LoVo (cell line): ENCODE results near the gene YAP1.

Experiments
- DNase-seq: peaks from one replicate; pipeline ENCODE4 v3.0.0-alpha.2; 2016; ENCODE audit warnings: low spot score

YAP1 gene

DNA sequence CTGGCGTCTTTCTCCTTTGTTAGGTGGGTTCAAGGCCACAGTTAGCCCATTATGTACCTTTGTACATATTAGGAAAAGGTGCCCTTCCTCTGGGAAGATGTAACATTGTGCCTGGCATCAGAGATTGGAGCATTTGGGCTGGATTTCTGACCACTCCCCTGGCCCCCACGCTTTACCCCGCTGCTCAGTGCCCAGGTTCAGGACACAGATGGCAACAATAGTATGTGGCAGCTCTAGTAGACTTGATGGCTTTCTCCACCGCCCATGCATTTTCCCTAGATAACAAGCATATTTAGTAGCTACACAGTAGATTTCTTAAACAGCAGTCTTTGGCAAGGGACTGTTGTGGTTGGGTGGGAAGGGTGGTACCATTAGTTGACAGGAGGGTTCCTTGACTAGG lies 53.1 kb downstream of the YAP1 start:
- no peak for DNase-seq

DNA sequence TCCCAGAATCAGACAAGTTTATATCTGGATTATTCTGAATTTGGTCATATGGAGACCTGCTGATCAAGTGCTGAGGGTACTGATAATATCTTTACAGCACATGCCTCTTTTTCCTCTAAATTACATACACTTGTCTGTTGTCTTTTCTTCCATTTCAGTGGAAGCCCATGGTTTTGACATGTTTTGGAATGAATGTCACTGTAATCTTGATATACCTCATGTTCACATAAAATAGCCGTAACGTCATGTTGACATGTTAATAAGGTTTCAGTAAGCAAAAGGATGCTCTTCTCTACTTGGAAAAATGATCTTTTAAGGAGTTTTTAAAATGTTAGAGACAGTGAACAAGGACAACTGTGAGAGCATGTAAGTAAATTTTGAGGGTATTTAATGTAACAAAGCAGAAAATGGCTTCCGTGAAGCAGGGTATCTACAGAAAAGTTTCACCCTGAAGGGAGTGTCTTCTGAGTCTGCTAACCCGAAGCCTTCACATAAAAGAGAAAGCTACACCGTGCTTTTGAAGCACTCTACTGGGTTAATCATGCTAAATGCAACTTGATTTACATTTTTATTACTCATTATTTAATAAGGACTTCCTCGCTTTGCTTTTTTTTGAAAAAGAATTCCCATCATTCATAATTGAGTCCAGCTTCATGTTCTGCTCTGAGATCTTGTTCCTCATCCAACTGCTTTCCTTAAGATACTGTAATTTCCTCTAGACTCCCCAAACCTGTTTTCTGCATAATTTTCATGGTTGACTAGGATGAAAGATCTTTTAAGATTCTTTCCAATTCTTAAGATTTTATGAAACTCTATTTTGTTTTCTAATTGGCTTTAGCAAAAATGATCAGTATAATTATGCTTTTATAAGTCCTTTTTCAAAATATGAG lies 56.2 kb downstream of the YAP1 start:
- no peak for DNase-seq

DNA sequence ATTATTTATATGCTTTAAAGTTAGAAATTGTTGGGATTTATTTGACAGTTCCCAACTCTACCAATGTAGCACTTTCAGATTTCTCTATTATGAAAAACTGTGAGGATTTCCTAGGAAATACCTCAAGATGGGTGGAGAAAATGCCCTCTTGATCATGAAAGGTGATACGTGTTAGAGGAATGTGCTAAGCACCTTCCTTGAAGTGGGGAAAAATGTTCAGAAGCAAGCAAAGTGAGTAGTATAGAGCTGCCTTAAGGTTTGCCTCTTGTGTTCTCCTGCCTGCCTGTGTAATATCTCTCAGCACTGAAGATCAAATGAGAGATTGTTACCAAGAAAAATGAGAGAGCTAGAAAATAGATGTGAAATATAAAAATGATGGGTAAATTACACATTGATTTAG lies 58.2 kb downstream of the YAP1 start:
- DNase-seq = peak; percentile 9

DNA sequence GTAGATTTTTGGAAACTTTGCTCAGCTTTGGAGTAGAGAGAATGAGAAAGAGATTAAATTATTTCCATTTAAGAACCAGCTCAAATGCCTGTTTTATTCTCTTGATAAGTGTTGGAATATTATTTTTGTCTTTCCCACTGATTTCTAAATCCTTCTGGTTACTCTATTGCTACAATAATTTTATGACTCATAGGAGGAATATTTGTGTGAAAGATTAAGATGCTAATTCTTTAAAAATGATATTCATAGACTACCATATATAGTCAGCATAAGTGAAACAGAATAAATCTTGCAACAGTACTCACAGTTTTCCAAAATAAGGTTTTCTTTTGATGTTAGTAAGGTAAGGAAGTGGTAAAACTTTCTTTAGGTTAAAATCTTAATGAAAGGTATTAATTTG lies 60.9 kb downstream of the YAP1 start:
- DNase-seq = no peak

DNA sequence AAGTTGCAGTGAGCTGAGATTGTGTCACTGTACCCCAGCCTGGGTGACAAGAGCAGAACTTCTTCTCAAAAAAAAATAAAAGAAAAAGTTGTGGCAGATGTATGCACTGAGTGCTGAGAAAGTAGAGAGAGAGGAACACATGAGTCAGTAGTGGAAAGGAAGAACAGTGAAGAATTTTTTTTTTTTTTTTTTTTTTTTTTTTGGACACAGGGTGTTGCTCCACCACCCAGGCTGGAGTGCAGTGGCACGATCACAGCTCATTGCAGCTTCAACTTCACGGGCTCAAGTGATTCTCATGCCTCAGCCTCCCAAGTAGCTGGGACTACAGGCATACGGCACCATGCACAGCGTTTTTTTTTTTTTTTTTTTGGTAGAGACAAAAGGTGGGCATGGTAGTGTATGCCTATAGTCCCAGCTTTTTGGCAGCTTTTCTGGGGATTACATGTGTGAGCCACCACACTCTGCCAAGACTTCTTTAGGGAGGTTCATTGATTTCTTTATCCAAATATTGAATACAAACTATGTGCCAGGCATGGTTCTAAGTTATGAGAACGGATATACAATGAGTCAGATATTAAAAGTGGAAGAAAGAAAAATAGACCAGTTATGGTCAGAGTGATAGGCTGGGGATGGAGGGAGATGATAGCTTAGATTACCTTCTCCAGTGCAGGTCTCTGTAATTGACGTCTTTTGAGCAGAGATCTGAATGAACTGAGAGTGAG lies 62.0 kb downstream of the YAP1 start:
- DNase-seq = no peak

DNA sequence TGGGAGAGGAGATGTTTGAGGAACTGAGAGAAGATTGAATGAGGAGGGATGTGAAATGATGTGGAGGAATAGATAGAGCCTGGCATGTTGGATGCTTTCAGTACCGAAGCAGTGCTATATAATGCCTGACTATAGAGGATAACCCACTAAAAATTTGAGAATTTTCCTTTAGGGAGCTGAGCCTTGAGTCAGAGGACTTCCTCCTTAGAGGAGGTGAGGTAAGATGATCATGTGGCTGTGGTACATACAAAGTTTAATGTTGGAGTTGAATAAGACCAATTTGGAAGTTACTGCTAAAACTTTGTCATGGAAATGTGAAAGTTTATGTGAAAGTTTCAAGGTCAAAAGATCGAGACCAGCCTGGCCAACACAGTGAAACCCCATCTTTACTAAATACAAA lies 66.9 kb downstream of the YAP1 start:
- no peak for DNase-seq

DNA sequence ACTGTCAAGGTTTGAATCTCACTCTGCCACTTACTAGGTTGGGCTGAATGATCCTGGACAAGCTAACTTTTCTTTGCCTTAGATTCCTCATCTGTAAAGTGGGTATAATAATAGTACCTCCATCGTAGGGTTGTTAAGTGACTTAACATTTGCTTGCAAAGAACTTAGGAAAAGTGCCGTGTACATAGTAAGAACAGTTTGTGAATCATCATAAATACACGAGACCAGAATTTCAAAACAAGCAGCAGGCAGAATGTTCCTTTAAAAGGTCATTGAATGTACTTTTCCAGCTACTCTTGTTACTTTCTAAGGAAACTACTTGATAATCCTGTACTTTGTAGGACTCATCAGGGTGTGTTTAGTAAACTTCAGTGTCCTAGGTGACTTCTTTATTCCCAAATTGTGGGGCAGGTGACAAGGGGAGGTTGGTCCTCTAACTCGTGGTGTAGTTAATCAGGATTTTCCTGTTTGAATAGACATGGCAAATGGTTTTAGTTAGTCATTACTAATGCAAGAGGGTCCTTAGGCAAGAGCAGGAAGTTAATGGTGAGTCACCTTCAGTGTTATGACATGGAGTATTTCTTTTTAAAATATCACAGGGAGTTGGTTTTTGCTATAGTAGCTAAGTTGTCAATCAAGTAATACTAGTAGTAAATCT lies 67.9 kb downstream of the YAP1 start:
- peak; percentile 70 for DNase-seq

DNA sequence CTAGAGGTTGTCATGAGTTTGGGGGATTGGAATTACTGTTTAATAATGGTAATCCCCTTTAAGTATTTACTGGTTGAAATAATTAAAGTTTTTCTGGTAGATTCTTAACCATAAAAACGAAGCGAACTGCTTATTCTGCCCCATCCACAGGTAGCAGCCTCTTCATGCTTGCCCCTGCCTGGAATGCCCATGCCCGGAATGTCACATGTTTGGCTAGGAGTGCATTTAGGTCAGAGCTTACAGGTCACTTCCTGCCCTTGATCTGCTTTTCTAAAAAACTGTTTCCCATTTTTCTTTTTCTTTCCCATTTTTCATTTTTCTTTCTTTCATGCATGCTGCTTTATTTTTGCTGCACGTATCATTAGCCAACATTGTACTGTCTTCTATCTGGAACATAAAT lies 69.1 kb downstream of the YAP1 start:
- no peak for DNase-seq

DNA sequence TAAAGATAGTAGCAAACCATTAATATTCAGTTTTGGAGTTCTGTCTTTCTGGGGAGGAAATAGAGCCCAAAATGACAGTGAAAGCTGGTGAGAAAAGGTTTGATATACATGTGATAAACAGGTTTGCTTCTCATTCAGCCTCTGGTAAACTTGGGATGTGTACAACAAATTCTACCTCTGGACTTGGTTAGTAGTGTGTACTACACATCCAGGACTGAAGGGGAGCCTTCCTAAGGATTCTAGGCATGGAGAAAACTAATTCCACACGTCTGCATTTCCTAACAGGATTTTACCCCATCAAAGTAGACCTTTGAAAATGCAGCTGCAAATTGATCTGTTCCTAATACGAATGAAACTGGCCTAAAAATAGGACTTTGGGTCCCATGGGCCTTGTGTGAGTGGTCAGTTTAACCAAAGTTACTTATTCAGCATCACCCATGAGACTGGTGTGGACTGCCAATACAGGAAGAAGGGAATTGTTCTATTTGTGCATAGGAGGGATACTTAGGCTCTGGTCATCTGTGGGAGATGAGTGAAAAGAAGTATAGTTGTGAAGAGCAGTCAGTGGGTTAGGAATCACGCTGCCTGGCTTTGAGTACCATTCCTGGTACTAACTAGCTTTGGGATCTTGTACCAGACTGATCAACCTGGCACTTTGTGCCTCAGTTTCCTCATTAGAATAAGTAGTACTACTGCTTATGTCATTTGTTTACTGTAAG lies 74.2 kb downstream of the YAP1 start:
- DNase-seq = no peak

DNA sequence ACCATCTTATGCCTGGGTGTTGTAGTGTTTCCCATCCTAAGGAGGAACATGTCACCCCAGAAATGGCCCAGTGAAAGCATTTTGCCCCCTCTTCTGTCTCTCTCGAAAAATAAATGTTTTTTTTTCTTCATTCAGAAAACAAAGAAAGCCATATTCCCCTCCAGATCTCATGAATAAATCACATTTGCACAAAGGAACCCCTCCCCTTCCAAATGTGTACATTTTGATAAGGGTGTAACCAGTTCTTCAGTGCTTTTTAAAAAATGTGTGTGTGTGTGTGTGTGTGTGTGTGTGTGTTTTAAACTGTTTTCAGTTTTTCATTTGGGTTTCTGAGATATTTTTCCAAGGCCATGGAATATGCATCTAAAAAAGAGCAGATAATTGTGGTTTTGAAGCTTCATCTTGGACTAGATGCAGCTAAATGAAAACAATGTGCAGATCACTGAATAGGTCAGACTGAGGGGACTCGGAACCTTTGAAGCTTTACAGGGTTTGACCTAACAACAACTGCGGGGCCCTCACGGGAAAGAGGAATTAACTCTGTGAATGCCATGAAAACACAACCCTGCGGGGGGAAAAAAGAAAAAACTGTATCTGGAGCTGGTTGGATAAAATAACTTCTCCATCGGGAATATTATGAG lies 76.4 kb downstream of the YAP1 start:
- DNase-seq = no peak

DNA sequence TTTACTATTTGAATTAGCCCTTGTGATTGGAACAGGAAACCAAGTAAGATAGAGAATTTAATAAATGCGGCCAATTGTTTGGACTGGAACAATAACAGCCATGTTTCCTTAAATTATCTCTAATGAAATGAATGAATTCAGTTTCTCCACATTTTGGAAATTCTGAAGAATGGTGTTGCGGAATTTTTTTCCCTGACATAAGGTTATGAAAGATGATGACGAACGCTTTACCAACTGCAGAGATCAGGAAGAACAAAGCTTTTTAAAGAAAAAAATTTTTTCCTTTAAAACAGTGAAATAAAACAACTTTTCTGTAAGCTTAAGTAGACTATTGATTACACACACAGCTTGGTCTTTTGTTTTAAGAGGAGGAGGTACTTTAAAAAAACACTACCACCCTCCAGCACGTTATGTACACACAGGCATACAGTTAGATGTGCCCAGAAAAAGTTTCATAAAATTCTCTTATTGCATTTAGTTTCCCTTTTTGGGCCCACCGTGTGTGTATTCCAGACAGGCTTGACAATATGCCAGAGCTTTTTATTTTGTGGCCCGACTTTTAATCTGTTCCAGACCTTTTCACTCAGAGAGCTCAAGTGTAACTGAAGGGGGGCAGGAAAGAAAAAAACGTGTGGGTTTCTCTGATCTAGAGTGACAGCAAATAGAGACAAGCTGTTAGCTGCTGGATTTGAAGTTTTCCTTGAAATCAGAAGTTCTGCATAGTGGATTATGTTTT lies 77.3 kb downstream of the YAP1 start:
- DNase-seq = no peak

DNA sequence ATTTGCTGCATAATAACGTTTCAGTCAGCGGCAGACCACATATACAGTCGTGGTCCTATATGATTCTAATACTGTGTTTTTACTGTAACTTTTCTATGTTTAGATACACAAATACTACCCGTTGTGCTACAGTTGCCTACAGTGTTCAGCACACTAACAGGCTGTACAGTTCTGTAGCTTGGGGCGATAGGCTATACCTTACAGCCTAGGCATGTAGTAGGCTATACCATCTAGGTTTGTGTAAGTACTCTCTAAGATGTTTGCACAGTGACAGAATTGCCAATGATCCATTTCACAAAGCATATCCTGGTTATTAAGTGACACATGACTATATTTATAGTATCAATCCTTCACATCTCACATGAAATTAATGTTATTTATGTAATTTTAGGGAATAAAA lies 78.2 kb downstream of the YAP1 start:
- DNase-seq = no peak

DNA sequence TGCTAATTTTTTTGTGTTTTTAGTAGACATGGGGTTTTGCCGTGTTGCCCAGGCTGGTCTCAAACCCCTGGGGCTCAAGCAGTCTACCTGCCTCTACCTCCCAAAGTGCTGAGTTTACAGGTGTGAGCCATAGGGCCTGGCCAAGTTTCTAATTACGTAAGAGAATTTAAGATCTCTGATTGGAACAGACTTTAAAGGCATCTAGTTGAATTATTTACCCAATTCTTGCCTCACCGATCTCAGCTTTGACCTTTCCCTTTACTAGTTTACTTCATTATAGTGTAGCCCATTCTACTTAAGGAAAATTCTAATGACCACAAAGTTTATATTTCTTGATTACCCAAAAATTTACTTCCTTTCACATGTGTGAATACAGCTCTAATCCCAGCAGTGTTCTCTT lies 81.6 kb downstream of the YAP1 start:
- no peak for DNase-seq

DNA sequence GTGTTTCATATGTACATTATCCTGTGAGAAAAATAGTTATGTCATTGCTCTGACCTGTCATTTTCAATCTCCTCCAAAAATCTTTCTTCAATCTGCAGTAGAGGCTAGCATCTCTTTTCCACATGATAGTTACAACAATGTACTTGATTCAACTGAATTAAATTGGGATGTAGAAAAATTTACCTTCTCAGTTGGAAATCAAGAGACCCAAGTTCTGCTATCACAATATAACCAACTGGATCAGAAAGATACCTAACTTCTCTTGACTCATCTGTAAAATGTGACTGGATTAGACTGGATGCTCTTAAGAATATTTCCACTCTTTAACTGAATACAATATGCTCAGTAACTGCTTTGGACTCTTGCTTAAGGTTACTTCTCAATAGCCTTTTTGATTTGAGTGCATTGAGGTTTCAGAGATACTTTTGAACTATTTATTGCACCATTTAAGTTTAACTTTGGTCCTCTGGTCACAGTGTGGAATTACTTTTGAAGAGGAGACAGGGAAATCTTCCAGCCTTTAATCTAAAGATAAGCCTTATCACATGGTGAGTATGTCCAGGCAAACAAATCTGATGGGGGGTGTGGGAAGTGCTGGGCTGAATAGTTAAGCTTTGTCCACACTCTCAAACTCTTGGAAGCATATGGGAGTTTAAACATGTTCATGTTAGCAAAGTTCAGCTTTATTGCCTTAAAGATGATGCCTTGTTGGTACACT lies 82.3 kb downstream of the YAP1 start:
- no peak for DNase-seq

DNA sequence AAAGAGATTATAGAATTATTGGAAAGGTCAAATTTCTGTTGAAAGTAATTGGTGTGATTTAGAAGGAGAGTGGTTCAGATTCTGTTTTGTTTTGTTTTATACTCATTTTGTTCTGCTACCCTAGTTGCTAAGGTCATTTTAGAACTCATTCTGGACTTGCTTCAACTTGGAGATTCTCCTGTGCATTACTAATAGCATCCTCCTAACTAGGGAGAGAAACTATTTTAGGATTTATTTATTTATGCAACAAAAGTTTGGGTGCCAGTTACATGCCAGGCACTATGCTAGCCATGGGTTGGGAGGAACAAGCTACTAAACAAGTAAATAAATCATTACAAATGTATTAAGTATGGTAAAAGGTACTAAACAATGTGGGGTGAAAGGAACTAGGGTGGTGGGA lies 84.0 kb downstream of the YAP1 start:
- no peak for DNase-seq

DNA sequence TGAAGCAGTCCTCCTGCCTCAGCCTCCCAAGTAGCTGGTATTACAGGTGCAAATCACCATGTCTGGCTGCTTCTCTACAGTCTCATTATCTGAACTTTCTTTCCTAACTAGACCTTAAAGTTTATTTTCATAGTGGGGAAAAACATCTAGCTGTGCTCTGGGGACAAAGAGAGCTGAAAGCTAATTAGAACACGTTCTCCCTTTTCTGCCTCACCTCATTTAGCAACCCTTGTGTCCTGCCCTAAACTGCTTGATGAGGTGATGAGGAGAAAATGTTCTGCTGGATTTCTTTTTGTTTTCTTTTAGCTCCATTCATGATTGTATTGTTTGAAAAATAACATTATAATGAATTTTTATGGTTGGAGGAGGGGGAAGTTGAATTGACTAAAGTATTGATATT lies 84.7 kb downstream of the YAP1 start:
- DNase-seq = no peak

DNA sequence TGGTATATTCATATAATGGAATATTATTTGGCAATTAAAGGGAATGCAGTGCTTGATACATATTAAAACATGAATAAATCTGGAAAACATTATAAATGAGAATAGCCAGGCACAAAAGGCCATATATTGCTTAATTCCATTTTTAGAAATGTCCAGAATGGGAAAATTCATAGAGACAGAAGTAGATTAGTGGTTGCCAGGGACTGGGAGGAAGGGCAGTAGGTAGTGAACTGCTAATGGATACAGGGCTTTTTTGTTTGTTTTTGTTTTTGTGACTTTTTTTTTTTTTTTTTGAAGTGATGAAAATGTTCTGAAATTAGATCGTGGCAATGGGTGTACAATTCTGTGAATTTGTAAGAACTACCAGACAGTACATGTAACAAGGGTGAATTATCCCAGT lies 86.1 kb downstream of the YAP1 start:
- no peak for DNase-seq

DNA sequence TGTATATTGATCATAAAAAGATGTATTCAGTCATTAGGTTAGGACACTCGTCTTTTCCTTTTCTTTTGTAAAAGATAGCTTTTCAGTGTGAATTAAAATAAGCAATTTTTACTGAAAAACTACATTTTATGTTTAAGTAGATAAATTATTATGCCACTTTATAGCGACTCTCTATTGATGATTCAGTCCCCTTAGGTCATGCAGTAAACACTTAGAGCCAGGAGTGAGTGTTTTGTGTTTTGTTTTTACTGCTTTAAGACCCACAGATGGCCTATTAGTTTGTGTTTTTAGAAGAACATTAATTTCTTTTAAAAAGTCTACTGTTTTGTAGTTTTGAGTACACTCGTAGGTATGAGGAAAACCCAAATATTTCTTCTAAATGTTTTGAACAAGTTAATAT lies 86.6 kb downstream of the YAP1 start:
- no peak for DNase-seq

DNA sequence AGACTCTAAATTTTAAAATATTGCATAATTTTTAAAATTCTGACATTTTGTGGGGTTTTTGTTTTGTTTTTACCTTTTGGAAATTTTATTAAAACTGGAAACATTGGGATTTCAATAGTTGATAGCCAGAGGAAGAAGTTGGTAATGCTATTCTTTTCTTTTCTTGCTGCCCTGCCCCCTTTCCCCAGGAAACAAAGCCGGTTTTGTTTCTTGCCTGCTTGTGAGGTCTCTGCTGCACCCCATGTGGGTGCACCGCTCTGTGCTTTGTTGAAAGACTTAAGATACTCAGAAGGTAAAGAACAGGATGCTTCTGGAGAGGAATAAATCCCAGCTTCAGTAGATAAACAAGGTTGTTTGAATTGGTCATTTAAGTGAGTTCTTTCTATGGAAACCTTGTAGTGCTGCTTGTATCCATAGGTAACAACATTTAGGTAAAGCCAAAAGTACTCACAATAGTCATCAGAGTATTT lies 87.5 kb downstream of the YAP1 start:
- DNase-seq = no peak

DNA sequence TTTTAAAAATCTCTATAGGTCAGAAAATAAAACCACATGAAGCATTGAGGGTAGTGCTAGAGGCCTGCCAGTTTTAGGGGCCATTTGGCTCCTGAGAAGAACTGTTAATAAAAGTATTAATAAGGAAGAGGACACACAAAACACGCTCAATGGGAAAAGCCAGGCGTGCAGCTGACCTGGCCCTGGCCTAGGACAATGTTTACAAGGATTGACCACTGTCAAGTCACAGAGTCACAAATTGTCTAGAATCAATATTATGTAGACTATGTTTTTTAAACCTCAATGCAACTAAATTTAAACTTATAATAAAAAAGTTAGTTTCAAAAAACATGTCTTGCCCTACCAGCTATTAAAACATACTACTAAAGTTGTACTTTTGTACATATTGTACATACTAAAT lies 89.4 kb downstream of the YAP1 start:
- no peak for DNase-seq
